Measurements from ENCODE around the gene GPR107. TPM values are rescaled to one million over a fixed set of nuclear protein-coding genes. Genes with fewer than 3 reads are reported as not detected.

GPR107 gene
- polyA plus RNA-seq, 10 donors: 30.9 to 40.3 (median 35.8) TPM

DNA sequence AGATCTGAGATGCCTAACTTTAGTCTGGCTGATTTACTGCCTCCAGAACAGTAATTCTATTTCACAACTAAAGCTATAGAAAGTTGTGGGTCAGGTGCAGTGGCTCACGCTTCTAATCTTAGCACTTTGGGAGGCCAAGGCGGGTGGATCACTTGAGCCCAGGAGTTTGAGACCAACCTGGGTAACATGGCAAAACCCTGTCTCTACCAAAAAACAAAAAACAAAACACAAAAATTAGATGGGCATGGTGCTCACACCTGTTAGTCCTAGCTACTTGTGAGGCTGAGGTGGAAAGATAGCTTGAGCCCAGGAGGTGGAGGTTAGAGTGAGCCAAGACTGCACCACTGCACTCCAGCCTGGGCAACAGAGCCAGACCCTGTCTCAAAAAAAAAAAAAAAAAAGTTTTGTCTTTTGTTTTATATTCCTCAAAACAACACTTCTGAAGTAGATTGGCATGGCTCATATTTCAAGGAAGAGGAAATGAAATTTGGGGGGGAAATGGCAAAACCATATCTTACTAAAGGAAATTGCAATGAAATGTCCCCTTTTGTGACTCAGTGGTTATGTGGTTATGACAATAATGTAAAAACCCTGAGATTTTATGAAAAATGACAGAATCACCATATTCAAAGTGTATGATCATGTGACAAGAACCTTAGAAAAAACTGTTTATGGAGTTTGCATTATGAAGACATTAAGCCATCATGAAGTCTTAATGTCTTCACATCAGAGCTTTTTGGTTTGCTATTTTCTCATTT, 26.9 kb upstream of the GPR107 start:
- DNase-seq: no peak

DNA sequence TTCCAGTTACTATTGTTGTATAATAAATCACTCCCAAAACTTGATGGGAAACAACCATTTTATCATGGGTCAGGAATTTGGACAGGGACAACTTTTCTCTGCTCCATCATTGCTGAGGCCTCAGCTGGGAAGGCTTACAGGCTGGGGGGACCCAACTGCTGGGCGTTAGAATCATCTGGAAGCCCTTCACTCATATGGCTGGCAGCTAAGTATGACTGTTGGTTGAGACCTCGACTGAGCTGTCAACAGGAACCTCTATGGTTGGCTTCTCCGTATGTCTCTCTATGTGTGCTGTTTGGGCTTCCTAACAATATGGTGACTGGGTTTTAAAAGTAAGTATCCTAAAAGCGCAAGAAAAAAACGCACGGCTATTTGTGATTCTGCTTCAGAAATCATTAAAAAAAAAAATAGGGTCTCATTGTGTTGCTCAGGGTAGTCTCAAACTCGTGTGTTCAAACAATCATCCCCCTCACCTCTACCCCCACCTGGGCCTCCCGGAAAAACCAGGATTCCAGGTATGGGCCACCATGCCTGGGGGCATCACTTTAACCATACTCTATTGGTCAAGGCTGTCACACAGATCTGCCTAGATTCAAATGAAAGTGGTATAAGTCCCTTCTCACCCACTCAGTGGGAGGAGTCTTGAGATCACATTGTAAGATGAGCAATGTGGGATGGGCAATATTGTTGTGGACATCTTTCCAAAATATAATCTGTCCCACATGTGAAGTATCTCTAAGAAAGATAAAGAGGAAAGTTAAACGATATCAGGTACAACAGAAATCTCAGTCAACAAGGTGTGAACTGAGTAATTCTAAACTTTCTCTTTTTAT, 26.0 kb upstream of the GPR107 start:
- DNase-seq: no peak

DNA sequence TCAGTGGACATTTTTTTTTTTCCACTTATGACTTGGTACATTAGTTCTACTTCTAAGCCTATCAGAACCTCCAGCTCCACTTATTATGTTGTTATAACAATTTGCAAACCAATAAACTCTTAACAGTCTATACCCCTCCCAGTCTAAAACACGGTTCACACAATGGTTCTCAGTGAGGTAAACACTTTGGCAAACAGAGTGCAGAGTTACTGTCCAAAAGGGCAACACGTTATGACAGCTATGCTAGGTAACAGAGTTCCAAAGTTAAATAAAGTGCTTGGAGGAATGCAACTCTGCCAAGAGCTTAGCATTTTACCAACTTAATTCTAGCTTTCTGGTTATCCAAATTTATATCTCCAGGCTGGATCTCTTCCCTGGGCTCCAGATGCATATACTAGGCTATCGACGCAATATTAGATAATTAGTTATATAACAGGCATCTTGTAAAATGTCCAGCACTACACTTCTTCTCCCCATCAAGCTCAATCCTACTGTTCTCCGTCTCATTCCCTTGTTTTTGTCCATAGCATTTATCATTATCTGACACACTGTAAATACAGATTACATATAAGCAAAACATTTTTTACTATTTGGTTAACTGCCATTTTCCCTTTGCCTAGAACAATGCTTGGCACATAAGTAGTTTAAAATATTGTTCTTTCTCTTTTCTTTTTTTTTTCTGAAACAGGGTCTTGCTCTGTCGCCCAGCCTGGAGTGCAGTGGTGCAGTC, 25.0 kb upstream of the GPR107 start:
- no peak for DNase-seq

DNA sequence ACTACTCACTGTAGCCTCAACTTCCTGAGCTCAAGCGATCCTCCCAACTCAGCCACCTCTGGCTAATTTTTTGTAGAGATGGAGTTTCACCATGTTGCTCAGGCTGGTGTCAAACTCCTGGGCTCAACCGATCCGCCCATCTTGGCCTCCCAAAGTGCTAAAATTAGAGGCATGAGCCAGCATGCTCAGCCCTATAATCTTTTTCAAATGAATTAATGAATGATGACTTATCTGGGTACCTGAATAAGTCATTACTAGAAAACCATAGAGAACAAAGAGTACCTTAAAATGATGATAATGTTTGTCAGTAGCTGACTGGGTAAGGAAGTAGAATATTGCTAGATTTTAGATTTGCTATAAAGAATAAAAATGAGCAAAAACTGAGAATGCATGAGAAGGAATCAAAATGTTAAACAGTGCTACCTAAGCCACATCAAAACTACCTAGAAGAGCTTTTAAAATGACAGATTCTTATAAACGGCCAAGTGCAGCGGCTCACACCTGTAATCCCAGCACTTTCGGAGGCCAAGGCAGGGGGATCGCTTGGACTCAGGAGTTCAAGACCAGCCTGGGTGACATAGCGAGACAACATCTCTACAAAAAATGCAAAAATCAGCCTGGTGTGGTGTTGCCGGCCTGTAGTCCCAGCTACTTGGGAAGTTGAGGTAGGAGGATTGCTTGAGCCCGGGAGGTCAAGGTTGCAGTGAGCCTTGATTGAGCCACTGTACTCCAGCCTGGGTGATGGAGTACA, 24.3 kb upstream of the GPR107 start:
- no peak for DNase-seq

DNA sequence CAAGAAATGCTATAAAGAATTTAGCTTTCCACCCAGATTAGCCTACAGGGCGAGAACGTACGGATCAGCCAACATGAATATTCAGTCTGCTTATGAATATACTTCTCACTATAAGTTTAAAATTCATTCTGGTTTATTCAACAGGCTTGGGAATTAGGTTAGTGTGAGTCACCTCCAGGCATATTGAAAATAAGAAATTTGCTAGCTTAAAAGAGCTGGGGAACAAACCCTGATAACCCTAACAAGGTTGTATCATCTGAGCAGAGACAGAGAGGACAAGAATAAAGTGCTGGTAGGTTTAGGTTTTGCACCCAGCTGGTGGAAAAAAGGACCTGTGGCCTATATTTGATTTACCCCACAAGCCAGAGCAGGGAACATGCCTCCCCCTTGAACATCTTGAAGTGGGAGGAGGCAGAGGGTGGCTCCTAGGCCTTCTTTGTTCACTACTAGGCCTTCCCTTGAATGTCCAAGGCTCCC, 23.0 kb upstream of the GPR107 start:
- no peak for DNase-seq

DNA sequence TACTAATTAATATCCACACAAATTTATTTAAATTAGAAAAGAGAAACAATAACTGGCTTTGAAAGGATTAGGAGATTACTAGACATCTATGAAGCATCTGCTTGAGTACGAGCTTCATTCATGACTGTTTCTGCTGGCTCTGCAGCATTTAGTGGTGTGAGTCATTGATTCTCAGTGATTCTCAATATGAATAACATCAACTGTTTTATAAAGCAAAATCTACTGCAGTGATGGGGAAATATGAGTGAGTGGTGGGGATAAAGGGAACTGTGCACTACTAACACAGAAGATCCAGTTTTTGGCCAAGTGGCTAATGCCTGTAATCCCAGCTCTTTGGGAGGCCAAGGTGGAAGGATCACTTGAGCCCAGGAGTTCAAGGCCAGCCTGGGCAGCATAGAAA, 19.1 kb upstream of the GPR107 start:
- DNase-seq: no peak

DNA sequence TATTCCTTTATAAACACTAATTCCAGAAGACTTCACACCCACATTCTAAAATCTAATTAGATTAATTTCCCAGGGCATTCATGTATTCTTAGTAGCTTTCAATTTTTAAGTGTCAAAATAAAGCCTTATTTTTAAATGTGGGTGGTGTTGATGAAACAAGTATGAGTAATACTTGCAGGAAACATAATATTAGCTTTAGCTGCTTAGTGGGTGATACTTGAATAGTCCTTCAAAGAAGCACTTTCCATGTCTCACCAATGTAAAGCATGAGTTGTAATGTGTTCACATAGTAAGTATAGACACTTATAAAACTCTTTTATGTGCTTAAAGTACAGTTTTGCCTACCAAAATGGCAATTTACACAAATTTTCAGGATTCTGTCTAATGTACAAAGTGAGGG, 17.6 kb upstream of the GPR107 start:
- DNase-seq: no peak

DNA sequence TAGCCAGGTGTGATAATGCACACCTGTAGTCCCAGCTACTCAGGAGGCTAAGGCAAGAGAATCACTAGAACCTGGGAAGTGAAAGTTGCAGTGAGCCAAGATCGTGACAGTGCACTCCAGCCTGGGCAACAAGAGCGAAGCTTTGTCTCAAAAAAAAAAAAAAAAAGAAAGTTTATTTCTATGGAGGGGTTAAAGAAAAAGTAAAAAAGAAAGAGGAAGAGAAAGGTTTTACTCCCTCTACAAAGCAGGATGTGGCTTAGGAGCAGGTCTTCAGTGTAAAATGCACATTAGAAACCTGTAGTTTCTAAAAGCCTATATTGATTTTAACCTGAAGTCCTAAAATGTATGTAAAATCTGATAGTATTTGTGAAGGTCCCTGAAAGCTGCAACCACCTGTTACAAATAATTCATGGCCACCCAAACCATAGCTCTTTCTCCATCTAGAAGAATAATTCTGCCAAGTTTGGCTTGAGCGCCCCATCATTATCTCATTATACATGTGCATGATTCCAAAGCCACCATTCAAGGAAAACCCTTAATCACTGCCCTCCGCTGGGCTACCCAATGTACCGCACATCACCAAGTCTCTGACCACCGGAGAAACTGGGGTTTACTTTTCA, 14.1 kb upstream of the GPR107 start:
- DNase-seq: no peak

DNA sequence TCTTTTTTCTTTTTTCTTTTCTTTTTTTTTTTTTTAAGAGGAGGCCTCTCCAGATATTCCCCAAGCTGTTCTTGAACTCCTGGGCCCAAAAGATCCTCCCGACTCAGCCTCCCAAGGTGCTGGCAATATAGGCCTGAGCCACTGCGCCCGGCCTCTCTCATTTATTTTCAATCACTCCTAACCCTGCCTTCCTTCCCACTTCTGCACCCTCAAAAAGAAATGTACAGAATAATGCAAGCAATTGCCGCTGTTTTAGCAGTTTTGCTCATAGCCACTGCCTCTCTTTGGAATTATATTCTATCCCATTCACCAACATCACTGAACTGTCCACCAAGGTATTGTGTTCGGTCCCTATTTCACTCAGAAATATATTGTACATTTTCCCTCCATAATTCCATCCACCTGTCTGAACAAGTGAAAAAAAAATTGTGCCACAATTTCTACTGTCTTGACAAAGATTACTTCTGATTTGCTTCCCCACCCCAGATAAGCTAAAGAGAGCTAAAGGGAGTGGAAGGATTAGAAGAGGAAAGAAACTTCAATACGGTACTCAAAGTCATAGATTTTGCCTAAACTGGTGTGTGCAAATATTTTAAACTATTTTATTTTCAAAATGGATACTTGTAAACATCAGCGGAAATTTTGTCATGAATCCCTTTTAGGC, 12.6 kb upstream of the GPR107 start:
- no peak for DNase-seq

DNA sequence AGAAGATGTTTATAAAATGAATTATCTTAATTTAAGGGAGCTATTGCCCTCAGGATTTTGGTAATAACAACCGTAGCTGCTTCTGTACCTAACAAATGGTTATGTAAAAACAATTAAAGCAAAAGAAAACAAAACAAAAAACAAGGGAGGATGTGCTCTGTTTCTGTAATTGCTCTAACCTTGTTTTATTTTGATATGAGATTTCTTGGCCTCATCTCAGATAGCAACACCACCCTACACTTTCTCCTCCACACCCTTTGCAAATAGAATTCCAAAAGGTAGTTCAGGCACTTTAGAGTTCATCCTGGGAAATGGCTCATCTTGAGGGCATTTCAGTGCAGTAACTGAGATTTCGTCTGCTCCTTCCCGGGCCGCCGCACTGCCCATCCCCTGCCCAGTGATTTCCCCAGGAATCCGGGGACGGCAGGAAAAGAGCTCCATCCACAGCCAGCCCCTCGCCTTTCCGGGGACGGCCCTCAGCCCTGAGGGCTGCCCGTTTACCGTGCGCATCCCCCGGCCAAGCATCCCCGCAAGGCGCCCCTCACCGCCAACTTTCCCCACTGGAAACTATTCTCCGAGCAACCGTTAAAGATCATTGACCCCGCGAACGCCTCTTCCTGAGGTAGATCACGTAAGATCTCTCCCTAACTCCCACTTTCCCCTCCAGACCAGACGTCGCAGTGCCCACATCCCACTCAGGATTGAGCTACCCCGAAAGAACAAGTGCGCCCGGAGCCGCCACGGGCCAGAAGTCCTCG, 11.9 kb upstream of the GPR107 start:
- DNase-seq: peak in 2 of 3 donors; percentile 30 to 73

DNA sequence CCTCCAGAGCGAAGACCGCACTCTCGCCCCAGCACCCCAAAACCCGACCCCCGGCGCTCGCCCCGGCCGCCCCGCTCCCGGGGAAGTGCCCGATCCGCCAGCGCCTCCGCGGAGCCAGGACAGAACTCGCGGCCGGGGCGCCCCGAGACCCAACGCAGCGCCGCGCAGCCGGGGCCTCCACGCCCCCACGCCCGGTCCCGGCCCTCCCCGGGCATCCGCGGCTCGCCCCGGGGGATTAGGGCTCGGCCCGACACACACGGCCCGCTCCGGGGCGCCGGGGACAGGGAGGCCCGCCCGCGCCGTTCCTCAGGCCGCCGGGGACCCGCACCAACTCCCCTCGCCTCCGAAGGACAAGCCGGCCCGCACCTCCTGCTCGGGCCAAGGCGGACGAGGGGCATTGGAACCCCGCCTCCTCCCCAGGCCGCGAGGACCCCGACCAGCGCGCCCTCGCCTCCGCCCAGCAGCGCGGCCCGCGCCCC, 11.3 kb upstream of the GPR107 start:
- DNase-seq: peak in 1 of 3 donors; percentile 24

DNA sequence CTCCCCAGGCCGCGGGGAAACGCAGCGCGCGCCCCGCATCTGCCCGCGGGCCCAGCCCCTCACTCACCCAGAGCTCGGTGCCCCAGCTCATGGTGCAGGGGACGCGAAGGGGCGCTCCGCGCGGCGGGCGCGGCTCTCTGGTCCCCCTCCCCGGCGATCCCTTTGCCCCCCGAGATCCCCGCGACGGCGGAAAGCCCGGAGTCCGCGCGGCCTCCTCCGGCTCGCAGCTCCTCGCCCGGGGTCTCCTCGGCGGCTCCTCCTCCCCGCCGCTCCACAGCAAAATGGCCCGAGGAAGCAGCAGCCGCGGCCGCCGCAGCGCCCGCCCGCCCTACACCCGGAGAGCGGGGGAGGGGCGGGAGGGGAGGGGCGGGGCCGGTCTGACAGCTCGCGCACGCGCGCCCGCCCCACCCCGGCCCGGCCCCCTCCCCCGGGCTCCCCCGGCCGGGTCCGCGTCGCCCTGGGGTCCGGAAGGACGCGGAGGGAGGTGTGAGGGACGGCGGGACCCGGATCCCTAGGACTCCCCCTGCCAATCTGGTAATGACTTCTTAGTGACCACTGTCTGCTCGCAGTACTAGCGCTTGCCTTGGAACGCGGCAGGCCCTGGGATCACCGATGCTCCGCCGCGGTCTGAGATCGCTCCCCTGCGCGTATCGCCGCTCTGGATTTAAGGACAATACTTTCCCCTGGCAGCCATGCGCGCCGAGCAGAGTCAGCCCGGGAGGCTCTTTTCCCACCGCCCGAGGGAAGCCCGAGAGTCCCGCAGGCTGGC, 10.6 kb upstream of the GPR107 start, which contains the start of gene FNBP1:
Gene FNBP1 (minus strand): TSS at position 305 of the 769 bp plus-strand sequence. CDS start 214 bp downstream, at position 91.
- DNase-seq: peak; percentile 78 to 94 (median 86)

DNA sequence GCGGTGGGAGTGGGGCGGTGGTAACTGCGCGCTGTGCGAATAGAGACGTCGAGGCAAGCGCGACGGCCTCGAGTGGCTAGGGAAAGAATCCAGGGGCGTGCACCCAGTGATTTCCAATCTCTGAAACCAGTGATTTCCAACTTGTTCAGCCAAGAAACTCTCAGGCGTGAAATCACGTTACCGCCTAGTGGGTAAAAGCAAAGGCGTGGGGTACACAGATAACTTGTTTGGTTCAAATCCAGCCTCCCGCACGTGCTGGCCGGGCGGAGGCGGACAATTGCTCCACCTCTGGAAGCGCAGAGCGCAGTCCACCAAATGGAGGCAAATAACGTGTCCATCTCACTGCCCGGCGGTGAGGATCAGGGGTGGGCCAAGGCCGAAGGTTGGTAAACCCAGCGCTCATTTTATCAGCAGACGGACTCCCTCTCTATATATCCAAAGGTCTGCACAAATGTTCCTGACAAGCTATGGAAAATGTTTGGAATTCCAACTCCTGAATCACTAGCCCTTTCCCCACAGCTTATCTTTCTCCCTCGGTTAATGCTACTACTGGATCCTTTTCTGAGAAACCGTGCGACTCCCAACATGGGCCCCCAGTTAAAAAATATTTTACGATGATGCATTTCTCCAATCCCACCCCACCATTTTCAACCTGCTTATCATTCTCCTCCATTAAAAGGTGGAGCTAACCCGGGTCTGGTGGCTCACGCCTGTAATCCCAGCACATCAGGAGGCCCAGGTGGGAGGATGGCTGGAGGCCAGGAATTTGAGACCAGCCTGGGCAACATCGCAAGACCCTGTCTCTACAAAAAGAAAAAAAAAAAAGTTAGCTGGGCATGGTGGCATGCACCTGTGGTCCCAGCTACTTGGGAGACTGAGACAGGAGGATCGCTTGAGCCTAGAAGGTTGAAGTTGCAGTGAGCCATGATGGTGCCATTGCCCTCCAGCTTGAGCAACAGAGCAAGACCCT, 9.8 kb upstream of the GPR107 start:
- DNase-seq: peak in 1 of 3 donors; percentile 71

DNA sequence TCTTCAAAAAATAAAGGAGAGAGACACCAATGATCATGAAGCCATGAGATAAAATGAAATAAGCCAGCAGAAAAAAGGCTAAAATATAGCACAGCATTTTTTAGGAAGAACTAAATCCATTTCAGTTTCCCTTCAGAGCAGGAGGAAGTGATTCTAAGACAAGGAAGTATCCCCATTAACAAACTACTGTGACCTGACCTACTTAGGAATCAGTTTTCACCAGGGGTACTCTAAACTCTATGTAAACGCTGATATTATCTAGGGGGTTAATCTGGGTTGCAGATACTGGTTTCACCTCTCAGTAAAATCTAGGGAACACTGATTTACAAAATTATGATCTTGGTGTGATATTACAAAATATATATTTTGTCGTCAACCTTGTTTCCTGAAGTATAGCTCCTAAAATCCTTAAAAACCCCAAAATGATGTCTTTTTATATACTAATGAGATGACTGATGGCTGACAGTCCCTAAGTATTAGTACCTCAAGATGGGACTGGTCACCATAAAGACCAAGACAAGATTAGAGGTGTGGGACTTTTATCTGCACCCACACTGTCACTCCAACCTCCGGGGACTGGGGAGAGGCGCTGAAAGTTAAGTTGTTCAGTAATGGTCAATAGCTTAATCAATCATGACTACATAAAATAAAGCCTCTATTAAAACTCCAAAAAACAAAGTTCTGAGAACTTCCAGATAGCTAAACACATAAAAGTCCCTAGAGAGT, 7.8 kb upstream of the GPR107 start:
- DNase-seq: no peak

DNA sequence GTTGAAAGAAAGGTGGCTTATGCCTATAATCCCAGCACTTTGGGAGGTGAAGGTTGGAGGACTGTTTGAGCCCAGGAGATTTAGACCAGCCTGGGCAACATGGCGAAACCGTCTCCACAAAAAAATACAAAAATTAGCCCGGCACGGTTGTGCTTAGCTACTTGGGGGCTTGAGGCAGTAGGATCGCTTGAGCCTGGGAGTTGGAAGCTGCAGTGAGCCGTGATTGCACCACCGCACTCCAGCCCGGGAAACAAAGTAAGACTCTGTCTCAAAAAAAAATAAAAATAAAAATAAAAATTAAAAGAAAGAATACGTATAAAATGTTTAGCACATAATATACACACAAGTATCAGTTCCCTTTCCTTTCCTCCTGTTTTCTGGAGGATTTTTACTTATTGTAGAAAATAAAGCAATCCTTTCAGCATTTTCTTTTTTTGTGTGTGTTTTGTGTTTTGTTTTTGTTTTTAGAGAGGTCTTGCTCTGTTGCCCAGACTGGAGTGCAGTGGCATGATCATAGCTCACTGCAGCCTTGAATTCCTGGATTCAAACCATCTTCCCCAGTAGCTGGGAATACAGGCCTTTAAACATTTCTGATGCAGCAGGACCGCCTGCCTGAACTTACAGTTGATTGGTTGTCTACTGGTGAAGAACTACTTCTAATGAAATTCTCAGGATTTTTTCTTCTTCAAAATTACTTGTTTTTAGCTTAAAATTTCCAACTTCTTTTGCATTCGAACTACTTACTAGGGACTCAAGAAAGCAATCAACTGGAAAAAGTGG, 4.1 kb upstream of the GPR107 start:
- no peak for DNase-seq

DNA sequence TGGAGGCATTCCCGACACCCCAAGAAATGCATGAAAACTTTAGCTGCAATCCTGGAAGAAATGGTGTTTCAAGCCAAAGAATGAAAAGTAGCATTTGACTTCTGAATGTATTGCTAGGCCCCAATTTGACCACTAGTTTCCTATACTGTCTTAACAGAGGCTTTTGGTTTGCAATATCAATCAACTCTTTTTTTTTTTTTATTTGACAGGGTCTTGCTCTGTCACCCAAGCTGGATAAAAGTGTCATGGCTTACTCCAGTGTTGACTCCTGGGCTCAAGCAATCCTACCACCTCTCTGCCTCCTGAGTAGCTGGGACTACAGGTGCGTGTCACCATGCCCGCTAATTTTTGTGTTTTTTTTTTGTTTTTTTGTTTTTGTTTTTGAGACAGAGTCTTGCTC, 3.2 kb upstream of the GPR107 start:
- no peak for DNase-seq

All from muscle of back (tissue), 11 donors.